ENCODE data around the gene UBA5. TPM values are rescaled to one million over a fixed set of nuclear protein-coding genes. Genes with fewer than 3 reads are reported as not detected.

Gene UBA5
- total RNA-seq, 1 experiment from 2014 or later = 44.0 TPM

GRCh38 chr3:132713977-132714727 is 54.0 kb downstream of the UBA5 start:
- no peak for DNase-seq (ENCODE audit: low read depth, low spot score)

GRCh38 chr3:132716372-132716771 is 56.2 kb downstream of the UBA5 start:
- H3K4me3 ChIP-seq (ENCODE audit: low read depth in 2 of 2, low read length in 2 of 2) = no peak overlapping the region
- CTCF ChIA-PET = no interaction called here
- in situ Hi-C loops (cut with HindIII; ENCODE audit: low pct_unique_long_range_greater_than_20kb, low sequenced_read_pairs) (no loop called here), intact Hi-C loops (cut with micrococcal nuclease; ENCODE audit: unreplicated experiment) (no loop called here)
- TF ChIP-seq REST (IDR thresholded peaks at IDR 0.05; ENCODE audit: insufficient read depth in 1 of 2, low read depth in 2 of 2, low read length in 1 of 2) (no peak), POLR2AphosphoS5 (IDR thresholded peaks at IDR 0.05; ENCODE audit: low read depth, low read length) (no peak)
- no peaks in the 10 kb centered on the region for H3K9me3 ChIP-seq (ENCODE audit: control insufficient read depth, insufficient read depth, low read depth, low read length)
- no peaks in the 10 kb centered on the region for H3K27me3 ChIP-seq (ENCODE audit: control insufficient read depth, insufficient read depth, low read length)
- H3K36me3 ChIP-seq (ENCODE audit: control insufficient read depth, insufficient read depth, low read length) = peaks cover 43% of the 10 kb centered on the region; the same call in 1 of the 2 replicates
- DNase-seq (ENCODE audit: low read depth, low spot score) (no peak), ATAC-seq (no peak)
- H3K27ac ChIP-seq (ENCODE audit: low read length) = no peak overlapping the region
- POLR2A ChIA-PET = no interaction called here
- H3K4me1 ChIP-seq (ENCODE audit: control insufficient read depth, insufficient read depth, low read length) = peaks cover 16% of the 10 kb centered on the region
- BruUV-seq (replicated peaks) = no TSS peak

More at GRCh38 chr3:132713977-132714727, 54.0 kb downstream of the UBA5 start:
- no peak overlapping the region for H3K27ac ChIP-seq (ENCODE audit: low read length)
- no peak for TF ChIP-seq REST (IDR thresholded peaks at IDR 0.05; ENCODE audit: insufficient read depth in 1 of 2, low read depth in 2 of 2, low read length in 1 of 2)
- TF ChIP-seq SIN3A (IDR thresholded peaks at IDR 0.05; ENCODE audit: borderline replicate concordance, insufficient read depth, low read depth, low read length) = no peak
- no peak for TF ChIP-seq CTCF (IDR thresholded peaks at IDR 0.05)
- no peak for TF ChIP-seq POLR2AphosphoS5 (IDR thresholded peaks at IDR 0.05; ENCODE audit: low read depth, low read length)
- no peak for TF ChIP-seq TCF7L2 (IDR thresholded peaks at IDR 0.05; ENCODE audit: low read depth, low read length)
- BruUV-seq (replicated peaks) = no TSS peak
- H3K4me3 ChIP-seq (ENCODE audit: low read depth in 2 of 2, low read length in 2 of 2) = no peak overlapping the region
- CTCF ChIA-PET = no interaction called here
- no peaks in the 10 kb centered on the region for H3K9me3 ChIP-seq (ENCODE audit: control insufficient read depth, insufficient read depth, low read depth, low read length)
- intact Hi-C loops (cut with micrococcal nuclease; ENCODE audit: unreplicated experiment) (no loop called here), in situ Hi-C loops (cut with HindIII; ENCODE audit: low pct_unique_long_range_greater_than_20kb, low sequenced_read_pairs) (no loop called here)
- peaks cover 4% of the 10 kb centered on the region; the same call in 1 of the 2 replicates for H3K4me1 ChIP-seq (ENCODE audit: control insufficient read depth, insufficient read depth, low read length)
- POLR2A ChIA-PET = interaction anchor here (0.7 kb wide), 1 partner anchor 227 kb away, joined by 3 read pairs; no protein-coding TSS in a partner anchor
- ATAC-seq = peak; percentile 17; the same call in 1 of the 2 replicates
- H3K27me3 ChIP-seq (ENCODE audit: control insufficient read depth, insufficient read depth, low read length) = no peaks in the 10 kb centered on the region
- H3K36me3 ChIP-seq (ENCODE audit: control insufficient read depth, insufficient read depth, low read length) = peaks cover 47% of the 10 kb centered on the region
